Ramos (cell line): Measurements from ENCODE around the gene AP1M1.

Source experiments
- in situ Hi-C: fragments of 300-500 bp; cut with MboI; formaldehyde crosslinking; loops from one replicate; pipeline ENCODE4 v1.14.3; 2022; ENCODE audit warnings: low sequenced_read_pairs; ENCODE audit not compliant: unreplicated experiment

AP1M1 gene

DNA sequence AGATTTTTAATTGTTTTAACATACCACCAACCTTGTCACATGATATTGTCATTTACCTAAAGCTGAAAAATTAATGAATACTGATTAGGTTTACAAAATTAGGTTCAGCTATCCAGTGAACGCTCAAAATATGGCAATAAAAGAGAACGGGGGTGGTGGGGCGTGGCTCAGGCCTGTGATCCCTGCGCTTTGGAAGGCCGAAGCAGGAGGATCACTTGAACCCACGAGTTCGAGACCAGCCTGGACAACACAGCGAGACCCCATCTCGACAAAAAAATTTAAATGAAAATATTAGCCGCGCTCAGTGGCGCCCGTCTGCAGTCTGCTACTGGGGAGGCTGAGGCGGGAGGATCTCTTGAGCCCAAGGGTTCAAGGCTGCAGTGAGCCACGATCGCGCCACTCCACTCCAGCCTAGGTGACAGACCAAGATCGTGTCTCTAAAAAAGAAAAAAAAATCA is 13.0 kb upstream of the AP1M1 start:
- in situ Hi-C loops: loop anchor here (5.0 to 25.0 kb wide), 3 partner anchors 142 to 560 kb away; no protein-coding TSS in a partner anchor

DNA sequence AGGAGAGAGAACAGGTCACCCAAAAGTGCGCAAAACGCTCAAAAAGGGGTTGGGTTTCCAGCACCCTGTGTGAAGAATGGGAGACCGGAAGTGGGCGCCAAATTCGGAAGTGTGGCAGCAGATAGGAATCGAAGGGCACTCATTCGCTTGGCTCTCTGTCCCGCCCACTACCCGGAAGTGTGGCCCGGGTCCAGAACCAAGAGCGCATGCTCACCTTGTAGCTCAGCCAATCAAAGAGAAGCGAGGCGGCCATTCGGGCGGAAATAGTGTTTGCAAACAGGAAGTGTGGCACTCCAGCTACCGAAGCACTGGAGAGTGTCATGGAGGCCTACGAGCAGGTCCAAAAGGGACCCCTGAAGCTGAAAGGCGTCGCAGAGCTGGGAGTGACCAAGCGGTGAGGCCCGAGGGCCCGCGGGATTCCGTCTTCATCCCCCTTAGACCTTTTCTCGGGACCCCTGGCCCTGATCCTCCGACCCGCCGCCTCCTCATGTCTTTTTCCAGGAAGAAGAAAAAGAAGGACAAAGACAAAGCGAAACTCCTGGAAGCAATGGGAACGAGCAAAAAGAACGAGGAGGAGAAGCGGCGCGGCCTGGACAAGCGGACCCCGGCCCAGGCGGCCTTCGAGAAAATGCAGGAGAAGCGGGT is 12.5 kb upstream of the AP1M1 start, which contains the start of gene FAM32A:
TSS of gene FAM32A (plus strand) at position 288 of the 645 bp plus-strand sequence. CDS start at position 321, 33 bp downstream.
- in situ Hi-C loops: loop anchor here (10.0 to 25.0 kb wide), 2 partner anchors 348 to 560 kb away; no protein-coding TSS in a partner anchor

DNA sequence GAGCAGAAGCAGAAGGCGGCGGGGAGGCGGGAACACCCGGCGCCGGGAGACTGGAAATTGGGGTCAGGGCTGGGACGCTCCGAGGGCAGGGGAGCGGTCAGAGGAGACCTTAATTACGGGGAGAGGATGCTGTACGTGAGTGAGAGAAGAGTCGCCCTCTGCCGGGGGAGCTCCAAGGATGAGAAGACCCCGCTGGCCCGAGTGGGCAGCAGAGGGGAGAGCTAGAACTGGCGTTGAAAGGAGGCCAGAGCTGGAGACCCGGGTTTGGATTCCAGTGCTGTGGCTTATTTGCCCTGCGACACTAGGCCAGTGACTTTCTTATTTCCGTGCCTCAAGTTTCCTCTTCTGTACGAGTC is 12.0 kb upstream of the AP1M1 start:
- in situ Hi-C loops: loop anchor here (10.0 to 25.0 kb wide), 2 partner anchors 348 to 561 kb away; no protein-coding TSS in a partner anchor

DNA sequence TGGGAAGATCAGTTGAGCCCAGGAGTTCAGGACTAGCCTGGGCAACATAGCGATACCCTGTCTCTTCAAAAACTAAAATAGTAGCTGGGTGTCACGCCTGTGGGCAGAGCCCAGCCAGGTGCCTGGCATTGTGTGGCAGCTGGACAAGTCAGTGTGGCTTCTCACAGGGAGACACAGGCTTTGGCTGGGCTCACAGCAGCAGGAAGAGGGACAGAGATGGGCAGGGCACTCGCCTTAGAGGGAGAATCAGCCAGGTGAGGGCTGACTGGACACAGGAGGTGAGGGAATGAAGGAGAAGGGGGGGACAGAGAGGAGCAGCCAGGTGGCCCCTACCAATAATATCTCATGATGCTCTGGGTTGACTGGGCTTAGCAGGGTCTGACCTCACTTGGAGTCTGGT is 9.2 kb upstream of the AP1M1 start:
- in situ Hi-C loops: loop anchor here (10.0 to 25.0 kb wide), 2 partner anchors 351 to 564 kb away; no protein-coding TSS in a partner anchor

DNA sequence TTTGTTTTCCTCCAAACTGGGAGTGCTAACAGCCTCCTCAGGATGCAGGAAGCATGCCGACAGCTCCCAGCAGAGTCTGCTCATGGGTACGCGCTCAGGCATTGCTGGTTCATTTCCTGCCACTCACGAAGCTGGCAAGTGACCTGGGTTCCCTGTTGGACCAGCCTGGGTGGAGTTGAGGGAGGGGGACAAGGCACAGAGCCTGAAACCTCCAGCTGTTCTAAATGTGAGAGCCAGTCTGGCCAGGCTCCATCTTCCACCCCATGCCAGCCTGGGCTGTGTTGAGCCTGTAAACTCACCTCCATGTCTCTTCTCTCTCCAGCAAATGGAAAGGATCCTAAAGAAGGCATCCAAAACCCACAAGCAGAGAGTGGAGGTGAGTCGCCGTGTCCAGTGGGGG is 7.5 kb upstream of the AP1M1 start:
- in situ Hi-C loops: loop anchor here (25.0 kb wide), 1 partner anchor 353 kb away; no protein-coding TSS in a partner anchor

DNA sequence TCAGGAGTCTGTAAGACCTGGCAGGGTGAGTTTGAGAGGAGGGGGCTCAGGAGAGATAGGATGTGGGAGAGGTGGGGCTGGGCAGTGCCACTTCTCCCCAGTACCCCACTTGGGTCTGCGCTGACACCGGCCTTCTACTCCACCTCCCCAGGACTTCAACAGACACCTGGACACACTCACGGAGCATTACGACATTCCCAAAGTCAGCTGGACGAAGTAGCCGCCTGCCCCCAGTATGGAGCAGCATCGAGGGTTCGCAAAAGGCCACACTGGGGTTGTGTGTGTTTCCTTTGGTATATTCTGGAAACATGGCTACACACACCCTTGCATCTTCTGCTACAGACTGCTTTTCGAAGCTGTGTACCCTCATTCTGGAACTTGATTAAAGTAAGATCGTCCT is 7.0 kb upstream of the AP1M1 start:
- in situ Hi-C loops: loop anchor here (25.0 kb wide), 1 partner anchor 353 kb away; no protein-coding TSS in a partner anchor

DNA sequence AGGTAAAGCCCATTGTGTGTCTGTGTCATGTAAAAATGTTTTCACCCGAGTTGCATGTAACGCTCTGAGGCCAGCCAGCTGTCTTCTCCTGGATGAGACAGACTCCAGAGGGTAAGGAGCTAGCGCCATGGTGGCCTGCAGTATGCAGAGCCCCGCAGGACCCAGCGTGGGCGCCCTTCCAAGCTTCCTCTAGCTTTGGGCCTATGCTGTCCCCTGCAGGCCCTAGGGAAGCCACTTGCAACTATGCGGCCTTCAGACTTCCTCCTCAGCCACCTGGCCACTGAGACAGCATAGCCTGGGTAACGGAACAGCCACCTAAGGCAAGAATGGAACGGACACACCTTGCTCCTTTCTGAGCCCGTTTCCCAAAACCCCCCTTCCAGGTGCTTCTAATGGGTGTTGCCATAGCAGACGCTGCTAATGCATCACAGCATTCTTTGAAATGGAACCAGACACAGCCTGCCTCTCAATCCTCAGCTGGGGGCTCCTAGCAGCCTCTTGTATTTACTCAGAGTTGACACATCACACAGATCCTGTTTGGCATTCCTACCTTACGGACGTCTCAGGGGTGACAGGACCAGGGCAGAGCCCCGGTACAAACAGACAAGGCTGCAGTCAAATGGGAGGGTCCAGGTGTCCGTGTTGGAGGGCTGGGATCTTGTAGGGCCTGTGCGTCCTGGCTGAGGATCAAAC is 6.3 kb upstream of the AP1M1 start:
- in situ Hi-C loops: loop anchor here (25.0 kb wide), 1 partner anchor 354 kb away; no protein-coding TSS in a partner anchor

DNA sequence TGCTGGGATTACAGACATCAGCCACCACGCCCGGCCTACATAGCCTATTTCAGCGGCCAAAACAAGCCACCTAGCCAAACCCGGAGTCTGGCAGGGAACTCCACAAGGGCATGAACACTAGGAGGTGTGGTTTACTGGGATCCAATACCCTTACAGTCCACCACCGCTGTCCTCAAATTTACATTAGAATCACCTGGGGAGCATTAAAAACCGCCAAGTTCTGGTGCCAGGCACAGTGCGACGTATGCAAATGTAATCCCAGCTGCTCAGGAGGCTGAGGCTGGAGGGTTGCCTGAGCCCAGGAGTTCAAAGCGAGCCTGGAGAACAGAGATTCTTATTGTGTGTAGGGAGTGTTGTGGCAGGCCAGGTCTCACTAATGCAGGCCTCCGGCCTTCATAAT is 4.2 kb upstream of the AP1M1 start:
- in situ Hi-C loops: loop anchor here (25.0 kb wide), 1 partner anchor 356 kb away; no protein-coding TSS in a partner anchor

DNA sequence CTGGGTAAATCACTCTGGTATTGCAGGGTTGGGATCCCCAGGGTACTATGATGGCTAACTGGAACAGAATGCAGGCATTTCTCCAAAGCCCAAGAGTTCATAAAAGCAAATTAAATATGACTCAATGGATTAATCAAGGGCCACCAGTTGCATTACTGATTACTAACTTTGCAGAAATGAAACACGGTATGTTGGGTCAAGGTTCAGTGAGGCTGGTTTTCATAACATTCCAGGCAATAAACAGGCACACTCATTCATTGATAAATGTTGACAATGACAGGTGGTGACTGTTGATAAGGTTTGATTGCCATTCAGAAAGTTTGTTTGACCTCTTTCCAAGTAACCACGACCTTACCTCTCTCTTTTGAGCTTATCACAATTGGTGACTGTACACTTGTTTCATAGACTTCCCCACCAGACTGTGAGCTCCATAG is 506 bp upstream of the AP1M1 start:
- in situ Hi-C loops: loop anchor here (25.0 kb wide), 1 partner anchor 360 kb away; no protein-coding TSS in a partner anchor

DNA sequence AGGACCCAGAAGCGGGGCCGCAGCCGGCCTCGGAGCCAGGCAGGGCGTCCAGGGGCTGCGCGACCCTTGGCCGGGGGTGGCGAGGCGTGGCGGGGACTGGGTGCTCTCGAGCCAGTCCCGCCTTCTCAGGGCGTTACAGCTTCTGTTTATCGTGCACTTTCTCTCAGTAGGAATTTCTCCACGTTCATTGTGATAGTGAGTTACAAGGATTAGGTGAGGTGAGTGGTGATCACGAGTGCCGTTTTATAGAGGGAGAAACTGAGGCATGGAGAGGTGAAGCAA is 600 bp downstream of the AP1M1 start:
- in situ Hi-C loops: loop anchor here (25.0 kb wide), 1 partner anchor 361 kb away; no protein-coding TSS in a partner anchor

DNA sequence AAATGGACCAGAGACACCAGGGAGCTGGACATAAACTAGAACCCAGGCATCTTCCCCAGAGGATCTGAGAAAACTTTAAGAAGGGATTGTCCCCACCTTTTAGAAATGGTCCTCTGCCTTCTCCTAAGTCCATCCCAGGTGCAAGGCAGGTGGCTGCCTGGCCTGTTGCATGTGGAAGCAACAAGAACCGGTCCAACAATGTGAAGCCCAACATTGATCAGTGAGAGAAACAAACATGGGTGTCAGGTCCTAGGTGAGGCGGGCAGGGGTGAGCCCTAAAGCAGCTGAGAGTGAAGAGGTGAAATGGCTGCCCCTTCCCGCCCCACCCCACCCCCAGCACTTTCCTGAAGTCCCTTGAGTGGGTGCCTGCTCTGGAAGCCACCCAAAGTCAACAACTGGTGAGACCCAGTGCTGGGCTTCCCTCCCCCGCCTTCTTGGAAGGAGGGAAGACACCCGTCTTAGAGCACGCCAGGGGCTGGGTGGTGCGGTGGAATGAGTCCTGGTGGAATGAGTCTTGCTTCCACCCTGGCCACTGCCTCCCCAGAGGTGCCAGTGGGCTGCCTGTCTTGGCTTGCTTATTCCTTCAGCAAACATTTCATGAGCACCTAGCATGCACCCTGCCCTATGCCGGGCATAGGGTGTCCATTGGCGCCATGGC is 1.7 kb downstream of the AP1M1 start:
- in situ Hi-C loops: loop anchor here (25.0 kb wide), 1 partner anchor 362 kb away; no protein-coding TSS in a partner anchor

DNA sequence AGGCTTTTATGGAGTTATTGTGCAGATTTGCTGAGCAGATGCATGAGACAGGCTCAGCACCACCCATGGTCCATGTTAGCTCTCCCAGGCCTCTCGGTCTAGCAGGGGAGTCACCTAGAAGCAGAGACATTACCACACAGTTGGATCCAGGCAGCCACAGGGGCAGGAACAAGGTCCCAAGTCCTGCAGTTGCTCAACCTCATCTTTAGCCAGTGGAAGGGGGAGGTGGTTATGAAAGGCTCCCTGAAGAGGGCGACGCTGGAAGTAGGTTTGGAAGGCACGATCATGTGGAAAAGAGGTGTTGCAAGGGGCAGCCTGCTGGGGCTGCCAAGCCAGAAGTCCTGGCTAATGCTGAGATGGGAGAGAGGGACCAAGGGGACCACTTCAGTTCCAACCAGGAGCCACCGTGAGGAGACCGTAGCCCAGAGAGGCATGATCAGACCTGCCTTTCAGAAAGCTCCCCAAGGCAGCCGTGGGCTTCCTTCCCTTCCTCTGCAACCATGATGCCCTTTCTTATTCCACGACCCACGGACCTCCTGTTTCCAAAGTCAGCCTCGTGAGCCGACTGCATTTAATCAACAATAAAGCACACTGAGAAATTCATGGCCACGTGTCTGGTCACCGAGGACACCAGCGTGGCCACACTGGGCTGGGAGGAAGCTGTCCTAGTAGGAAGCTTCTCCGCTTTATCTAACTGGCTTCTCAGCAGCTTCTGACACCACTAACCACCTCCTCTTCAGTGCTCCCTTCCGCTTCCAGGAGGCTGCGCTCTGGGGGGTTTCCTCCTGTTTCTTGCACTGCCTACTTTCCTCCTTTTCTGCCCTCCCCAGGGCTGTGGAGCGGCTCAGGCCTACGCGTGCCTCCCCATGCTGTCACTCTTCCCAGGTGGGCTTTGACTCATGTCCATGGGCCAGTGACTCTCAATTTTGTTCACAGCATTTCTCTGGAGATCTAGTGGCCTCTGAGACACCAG is 2.6 kb downstream of the AP1M1 start:
- in situ Hi-C loops: no loop called here

DNA sequence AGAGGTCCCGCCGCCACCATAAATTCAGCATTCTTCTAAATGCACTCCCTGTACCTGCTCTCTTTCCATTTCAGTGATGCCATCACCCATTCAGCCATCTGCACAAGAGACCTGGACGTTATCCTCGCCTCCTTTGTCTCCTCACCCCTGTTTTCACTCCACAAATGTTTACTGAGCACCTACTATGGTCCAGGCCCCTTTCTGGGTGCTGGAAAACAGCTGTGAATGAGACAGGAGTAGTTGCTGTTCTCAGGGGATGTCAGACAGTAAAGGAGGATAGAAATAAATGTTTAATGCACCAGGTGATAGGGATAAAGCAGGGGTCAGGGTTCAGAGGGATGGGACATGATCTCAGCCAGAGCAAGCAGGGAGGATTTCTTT is 3.3 kb downstream of the AP1M1 start:
- in situ Hi-C loops: no loop called here

DNA sequence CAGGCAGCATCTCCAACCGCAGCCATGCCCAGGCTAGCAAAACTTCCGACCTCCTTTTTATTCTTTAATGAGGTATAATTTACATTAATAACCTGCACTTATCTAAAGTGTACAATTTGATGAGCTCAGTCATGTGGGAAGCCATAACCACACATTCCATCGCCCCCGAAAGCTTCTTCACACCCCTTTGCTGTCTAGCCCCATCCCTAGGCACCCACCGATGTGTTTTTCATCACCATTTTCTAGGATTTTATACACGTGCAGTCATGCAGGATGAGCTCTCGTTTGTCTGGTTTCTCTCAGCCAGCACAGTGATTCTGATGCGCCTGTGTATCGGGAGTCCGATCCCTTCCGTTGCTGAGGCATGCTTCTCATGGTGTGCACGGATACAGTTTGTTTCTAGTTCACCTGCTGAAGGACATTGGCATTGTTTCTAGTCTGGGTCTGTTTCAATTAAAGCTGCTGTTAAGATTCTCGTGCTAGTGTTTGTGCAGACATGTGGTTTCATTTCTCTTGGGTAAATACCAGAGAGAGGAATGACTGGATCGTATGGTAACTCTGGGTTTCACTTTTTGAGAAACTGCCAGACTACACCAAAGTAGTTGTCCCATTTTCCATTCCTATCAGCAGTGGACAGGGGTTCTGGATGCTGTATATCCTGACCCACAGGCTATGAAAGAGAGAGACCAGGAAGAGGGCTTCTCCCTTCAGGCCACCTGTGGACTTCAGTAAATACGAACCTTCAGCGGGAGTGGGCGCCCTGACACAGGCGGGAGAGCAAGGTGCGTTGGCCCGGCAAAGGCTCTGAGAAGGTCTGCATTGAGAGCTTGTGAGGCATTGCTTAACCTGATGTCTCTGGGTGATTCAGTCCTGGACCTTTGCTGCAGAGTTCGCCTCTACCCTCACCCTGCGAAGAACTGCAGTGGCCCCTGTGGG is 4.9 kb downstream of the AP1M1 start:
- in situ Hi-C loops: no loop called here

DNA sequence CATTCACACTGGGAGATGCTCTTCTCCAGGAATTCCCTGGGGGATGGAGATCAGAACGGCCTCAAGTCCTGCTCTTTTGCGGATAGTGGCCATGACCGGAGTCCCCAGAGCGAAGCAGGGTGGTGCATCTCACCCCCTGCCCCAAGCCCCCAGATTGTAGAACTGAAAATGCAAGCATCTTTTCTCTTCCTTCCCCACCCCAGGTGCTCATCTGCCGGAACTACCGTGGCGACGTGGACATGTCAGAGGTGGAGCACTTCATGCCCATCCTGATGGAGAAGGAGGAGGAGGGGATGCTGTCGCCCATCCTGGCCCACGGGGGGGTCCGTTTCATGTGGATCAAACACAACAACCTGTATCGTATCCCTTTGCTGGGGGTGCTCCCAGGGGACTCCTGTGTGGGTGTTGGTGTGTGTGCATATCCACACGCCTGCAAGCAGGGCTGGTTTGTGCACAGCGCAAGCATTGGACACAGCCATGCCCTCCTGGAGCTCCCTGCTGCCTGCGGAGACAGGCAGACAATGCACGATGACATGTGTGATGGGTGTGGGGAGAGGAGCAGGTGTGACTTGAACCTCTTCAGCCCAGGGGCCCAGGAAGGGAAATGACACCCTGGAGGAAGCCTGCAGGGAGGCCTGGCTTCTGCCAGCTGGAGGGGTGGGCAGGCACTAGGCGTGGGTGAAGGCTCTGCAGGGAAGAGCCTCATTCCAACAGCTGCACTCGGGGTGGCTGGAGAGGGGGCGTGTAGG is 5.7 kb downstream of the AP1M1 start:
- in situ Hi-C loops: no loop called here

DNA sequence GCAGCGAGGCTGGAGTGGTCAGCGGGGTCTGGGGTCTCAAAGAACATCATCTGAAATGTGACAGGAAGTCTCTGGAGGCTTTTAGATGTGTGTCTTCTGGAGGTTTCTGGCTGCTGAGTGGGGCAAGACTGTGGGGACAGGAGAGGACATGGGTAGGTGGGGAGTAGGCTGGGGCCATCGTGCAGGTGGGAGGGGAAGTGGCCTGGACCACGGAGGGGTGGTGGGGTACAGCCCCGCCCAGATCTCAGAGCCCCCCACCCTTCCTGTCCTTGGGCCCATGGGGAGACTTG is 6.2 kb downstream of the AP1M1 start:
- in situ Hi-C loops: no loop called here

DNA sequence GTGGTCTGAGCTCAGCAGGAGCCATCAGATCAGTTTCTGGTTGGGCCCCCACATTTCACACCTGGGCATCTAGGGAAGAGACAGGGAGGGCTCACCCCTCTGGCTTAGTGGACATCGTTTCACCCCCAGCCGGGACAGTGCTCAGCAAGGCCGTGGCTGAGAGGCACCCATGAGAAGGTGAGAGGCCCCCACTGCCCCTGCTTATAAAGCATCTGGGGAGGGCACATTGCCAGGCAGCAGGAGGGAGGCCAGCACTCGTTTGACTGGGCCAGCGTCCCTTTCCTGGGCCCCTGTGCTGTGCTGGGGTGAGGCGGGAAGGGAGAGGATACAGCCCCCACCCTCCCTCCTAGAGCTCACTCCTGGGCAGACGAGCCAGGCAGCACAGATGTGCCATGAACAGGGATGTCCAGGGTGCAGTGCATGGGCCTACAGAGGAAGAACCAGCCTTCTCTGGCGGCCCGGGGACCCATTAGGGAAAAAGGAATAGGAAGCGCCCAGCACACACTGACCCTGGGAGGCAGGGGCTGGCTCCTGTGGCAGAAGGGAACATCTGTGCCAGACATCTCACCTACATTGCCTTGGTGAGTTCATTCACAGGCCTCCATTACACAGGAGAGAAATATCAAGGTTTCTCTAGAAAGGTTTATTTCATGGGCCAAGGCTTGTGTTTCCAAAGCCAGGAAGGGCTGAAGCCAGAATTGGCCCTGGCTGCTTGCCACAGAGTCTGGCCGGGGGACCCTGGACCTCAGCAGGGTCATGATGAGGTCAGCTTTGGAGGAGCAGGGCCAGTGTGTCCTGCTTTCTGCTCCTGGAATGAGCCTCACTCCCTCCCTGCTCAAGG is 7.7 kb downstream of the AP1M1 start:
- in situ Hi-C loops: no loop called here
